AG08396 (cell line): Measurements from ENCODE around the gene SPTLC2.

Experiments used
- DNase-seq: peaks from one replicate; pipeline ENCODE4 v3.0.0; 2012; ENCODE audit warnings: low spot score, mixed read lengths

SPTLC2 gene

DNA sequence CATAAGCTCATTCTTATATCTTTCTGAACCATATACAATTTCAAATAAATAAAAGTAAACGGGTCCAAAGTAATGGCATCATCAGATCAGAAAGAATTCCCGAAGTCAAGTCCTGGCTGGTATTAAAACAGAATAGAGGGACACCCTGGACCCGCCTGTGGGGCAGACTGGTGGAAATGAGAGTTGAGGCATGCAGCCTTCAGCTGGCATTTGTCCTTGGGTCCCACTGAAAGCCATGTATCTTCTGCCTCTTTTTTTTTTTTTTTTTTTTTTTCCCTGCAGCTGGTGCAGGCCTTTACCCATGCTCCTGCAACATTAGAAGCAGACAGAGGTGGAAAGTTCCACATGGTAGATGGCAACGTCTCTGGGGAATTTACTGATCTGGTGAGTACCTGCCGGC, 148.6 kb downstream of the SPTLC2 start:
- no peak for DNase-seq

DNA sequence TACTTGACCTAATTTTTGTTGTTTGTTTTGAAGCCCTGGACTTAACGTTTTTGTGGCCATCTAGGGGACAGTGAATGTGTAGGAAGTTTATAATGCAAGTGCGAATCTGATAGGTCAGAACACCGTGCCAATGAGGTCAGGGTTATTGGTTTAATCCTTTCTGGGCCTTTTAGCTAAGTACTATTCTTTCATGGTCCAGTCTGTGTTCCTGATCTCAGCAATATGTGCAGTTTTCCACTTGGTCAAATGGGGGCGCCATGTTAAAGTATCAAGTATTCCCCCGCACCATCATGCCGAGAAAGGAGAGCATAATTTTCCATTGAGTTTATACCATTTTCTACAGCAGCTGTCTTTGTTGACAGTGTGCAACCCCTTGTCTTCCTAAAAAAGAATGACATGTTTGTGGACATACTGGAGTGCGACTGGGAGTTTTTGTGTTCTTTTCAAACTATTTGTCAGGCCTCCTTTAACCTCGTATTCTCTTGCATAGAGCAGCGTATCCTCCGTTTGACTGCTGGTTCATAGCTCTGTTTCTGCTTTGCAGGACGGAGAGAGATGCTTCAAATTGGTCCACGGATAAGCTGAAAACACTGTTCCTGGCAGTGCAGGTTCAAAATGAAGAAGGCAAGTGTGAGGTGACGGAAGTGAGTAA, 157.2 kb downstream of the SPTLC2 start:
- DNase-seq, result peak; percentile 62

DNA sequence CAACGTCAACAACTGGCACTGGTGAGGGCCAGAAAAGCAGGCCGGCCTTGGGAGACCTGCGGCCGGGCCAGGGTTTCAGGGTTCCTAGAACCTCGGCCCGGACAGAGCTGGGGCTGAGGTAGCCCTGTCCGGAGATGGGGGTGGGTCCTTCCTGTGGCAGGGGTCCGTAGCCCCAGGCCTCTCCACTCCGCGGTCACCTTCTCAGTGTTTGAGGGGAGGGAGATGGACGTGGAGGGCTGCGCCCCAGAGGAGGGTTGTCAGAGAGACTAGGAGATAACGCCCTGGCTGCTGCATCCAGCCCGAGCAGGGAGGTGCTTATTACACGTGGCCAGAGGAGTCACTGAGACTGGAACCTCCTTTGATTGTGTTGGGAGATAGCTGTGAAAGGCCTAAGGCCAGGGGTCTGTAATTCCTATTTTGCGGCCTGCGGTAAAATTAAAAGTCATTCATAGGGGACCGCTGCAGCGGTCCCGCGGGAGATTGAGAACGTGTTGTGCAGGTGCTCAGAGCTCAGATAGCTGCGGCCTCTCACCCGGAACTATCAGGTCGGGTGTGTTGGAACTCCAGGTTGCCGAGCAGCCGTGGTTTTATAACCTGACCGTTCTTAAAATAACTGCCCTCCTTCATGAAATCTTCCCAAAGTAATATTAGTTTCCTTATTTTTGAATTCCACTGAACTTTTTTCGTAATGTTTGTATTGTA, 158.0 kb downstream of the SPTLC2 start:
- no peak for DNase-seq

DNA sequence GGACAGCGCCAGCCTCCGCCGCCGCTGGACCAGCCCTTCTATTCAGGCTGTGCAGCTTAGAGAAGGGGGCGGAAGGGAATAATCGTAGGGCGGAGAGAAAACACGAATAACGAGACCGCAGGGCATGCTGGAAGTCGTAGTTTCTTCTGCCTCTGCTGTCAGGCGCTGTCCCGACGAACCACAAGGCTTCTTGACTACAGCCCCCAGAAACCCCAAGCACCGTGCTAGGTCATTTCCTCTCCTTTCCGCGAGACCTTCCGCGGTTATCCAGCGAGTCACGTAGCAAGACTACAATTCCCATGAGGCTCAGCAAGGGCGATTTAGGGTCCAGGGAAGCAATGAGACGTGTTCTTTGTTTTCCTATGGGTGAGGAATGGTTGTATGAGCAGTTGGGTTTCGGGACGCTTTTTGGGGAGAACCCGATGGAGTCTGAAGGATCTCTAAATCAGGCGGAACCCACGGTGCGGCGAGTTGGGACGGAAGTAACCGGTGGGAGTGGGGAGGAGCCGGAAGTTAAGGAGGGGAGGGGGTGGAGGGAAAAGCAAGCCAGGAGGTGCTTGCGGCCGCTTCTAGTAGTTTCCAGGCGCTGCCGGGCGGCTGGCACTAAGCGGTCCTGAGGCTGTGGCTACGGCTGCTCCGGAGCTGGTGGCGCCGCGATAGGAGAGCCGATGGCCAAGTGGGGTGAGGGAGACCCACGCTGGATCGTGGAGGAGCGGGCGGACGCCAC, 158.8 kb downstream of the SPTLC2 start, which contains the start of the genes AHSA1 and VIPAS39:
AHSA1 (plus strand) TSS at position 572 of the 727 bp plus-strand sequence; CDS start at position 669, 97 bp downstream.
VIPAS39 (minus strand) TSS at position 80 of the 727 bp plus-strand sequence. CDS start 3,499 bp downstream, outside the sequence.
- DNase-seq, result peak; percentile 93

DNA sequence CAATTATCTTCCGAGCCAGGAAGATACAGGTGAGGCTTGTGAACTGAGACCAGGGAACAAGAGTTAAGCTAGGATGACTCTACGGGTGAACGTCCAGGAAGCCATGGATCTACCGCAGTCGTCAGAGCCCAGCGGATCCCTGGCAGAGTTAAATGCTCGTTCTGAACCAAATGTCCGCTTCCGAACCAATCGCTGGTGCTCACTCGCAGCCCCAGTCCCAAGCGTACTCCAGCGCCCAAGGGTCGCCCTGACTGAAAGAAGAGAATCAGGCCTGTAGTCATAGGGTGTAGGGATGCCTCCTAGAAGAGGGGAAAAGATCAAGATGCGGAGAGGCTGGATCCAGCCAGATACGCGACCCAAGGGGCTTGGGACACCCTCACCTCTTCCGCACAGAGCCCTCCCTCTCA, 159.3 kb downstream of the SPTLC2 start:
- DNase-seq, result no peak
